ENCODE data around the gene SPARC.
A peak's percentile ranks its signal among the peaks of the same experiment; 100 is the strongest.

SPARC gene

DNA sequence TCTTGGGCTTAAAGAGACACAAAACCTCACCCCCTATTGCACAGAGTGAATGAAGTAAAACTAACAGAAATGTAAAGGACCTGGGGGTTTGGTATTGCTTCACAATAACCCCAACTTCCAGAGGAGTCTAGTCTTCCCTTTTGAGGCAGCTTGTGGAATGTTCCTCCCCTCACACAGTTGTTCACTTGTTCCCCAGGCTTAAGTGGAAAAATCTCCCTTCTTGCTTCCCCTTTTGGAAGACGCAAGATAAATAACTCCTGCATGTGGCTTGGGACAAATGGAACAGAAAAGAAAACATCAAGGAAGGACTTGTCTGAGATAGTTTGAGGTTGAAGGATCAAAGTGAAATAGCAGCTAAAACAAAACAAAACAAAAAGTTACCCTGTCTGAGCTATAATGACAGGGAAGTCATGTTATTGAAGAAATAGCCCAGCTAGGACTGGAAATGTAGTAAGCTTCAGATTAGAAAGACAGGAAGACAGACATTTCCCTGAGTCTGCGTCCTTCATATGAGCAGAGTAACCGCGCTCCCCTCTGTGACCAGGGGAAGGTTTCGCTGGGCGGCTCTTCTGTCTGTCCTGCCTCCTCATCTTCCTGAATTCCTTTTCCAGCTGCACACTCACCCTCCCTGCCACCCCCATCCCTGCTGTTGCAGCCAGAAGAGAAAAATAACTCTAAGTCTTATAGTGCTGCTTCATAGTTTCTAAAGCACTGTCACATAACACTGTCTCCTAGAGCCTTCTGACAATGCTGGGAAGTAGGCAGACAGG is 8.8 kb downstream of the SPARC start:
- DNase-seq, result no peak

DNA sequence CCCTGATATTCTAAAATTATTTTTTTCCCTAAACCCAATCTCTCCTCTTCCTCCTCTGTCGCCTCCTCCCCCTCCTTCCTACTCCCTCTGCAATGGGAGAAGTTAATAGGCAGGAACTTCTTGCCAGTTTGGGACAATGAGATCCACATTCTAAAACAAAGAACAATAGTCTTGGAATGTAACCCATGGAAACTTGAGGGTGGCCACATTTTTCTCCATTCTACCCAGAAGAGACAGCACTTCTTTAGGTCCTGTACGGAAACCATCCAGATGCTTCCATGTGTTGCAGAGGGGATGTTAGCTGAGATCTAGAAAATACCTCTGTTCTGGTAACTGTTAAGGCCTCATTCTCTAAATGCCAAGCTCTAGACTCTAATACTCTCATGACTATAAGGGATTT is 10.0 kb downstream of the SPARC start:
- DNase-seq, result no peak

DNA sequence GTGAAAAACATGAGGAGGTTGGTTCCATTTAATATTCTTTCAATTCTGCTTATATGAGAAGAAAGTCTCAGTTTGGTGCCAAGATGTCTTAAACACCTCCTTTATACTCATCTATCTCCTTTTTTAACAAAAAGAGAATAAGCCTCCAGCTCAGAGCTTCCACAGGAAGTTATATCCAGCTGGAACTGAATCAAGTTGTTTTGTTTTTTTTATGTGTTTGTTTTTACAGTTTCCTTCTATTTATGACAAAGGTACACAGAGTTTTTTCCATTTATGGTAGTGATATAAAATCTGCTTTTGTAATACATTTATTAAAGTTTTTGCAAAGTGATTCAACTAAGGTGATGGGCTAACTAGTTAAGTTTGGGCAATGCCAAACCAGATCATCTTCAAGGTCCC is 10.4 kb downstream of the SPARC start:
- no peak for DNase-seq

DNA sequence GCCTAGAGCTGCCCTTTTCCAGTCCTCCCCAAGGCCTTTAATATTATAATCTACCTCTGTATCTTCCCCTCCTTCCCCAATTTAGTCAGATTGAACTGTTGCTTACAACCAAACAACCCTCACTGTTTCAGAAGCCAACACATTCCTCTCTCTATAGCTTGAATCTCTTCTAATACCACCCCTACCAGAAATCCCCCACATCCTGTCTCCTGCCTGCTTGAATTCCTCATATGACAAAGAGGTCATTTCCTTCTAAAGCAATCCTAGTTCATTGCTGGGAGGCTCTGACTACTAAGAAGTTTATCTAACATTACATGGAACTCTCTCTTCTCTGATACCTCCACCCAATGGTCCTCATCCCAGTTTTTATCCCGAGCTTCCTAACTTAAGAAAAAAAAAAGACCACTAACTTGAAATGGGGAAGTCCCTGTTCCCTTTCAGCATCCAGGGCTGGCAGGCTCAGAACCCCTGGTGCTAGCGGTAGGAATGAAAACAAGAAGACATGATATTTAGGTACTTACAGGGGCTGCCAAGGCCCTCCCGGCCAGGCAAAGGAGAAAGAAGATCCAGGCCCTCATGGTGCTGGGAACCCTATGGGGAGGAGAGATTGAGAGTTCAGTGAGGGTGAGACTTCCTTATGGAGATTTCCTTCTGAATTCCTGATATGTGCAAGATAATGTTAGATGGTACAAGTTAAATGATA is 11.0 kb downstream of the SPARC start:
- DNase-seq, result no peak

DNA sequence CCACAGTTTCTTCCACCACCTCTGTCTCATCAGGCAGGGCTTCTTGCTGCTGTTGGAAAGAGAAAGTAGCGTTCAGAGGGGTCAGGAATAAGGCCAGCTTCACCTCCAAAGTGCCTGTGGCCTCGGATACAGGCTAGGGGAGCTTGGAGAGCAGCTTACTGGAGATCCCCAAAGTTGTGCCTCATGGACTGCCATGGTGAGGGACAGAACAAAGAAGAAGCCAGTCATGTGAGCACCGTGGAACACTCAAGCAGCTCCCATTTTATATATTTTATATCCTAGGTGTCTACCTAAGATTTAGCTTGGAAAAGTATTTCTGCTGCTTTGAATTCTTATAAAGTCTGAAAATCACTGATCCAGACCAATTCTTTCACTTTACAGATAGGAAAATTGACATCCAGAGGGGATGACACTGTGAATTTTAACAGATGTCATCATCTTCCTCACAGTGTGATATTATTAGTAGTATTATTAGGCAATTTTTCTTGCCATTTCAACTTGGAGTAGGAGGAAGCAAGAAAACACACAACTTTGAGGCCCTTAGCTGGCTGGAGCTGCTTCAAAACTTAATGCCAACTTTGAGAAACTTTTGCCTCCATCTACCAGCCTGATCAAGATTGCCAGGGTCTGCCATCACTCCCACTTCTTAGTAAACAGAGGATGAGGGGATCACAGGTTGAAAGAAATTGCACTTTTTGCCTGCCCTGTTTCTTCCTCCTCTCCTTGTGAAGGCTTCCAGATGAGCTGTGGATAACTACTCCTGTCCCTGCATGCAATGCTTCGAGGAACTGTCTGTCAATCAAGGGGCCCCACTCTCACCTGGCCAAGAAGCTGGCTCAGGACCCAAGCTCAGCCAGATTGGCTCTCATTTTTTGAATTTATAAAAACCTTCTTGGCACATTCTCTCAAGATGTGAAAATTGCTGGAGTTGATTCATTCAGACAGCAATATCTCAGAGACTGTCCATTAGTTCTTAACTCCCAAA is 11.8 kb downstream of the SPARC start:
- no peak for DNase-seq

DNA sequence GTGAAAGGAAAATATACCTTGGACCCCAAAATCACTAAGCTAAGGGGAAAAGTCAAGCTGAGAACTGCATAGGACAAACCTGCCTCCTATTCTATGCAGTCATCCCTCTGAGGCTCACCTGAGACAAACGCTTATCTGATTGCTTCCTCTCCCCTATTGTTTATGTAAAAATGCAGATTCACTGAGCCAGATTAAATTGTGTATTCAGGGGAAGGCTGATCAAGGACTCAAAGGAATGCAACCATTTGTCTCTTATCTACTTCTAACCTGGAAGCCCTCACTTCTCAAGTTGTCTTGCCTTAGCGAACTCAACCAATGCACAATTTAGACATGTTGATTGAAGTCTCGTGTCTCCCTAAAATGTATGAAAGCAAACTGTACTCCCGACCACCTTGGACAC is 13.3 kb downstream of the SPARC start:
- DNase-seq, result no peak

DNA sequence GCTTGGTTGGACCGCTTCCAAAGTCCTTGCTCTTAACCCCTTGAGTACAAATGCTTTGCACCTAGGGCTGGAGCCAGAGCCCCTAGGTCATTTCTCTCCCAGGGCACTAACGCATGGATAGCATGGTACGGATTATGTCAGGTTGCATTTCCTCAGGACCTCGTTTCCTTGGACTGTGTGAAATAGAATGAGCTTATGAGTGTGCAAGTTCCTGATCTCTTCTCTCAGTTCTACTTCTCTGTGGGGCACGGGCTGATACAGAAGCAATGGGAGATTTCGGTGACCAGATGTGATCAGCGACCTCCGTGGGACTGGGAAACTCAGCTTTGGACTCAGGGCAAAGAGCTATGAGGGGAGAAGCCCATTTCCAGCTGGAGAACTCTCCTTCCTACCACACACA is 14.2 kb downstream of the SPARC start:
- no peak for DNase-seq

DNA sequence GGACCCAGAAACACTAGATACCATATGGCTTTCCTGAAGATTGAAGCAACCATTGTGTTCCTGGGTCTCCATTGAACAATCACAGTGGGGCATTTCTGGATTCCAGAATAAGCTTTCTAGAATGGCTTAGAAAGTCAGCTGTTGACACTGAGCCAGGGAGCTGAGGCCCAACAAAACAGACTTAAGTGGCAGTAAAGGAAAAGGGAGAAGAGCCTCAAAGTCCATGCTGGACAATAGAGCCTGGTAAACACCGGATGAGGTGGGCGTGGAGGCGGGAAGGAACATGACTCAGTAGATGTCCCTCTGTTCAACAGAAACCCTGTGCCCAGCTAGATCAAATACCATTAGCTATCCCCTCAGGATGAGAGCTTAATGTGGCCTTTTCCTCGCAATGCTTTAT is 14.8 kb downstream of the SPARC start:
- no peak for DNase-seq

DNA sequence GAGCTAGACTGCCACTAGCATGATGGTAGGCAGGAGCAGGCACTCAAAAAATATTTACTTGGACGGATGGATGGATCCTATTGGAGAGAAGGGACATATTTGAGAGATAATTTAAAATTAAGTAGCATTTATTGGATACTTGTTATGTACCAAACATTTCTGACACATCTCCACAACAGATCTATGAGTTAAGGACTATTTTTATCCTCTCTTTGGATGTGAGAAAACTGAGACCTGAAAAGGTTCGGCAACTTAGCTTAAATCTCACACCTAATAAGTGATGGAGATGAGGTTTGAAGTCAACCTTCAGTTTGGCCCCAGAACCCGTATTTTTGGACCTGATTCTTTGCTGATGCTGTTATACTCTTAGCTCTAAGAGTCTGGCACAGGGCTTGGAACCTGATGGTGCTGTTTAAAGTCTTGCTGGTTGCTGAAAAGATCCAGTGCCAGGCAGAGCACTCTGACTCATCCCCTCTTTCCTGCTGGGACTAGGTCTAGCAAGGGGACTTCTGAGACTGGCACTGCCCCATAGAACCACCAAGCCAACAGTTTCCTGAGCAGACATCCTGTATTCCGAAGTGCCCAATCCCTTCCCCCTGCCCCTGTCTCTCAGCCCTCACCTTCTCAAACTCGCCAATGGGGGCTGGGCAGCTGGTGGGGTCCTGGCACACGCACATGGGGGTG is 15.6 kb downstream of the SPARC start:
- no peak for DNase-seq

DNA sequence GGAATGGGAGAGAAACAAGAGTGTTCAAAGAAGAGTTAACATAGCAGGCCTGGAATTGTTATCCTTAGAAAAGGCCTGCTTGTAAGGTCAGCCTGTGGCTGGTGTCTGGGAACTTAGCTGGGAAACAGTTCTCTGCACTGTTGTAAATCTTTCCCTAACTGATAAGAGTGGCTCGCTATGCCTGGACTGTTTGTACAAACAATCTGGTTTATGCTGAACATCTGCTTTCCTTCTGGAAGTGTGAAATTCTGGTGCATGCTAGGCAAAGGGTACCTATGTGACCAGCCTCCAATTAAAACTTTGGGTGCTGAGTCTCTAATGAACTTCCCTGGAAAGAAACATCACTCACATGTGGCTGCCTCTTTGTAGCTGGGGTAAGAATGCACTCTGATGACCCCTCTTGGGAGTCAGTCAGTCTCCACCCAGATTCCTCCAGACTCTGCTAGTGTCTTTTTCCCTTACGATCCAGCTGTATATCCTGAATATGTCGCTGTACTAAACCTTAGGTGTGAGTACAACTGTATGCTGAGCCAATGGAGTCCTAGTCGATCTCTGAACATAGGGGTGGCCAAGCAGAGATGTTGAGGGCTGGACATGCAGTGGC is 16.5 kb downstream of the SPARC start:
- DNase-seq, result no peak

DNA sequence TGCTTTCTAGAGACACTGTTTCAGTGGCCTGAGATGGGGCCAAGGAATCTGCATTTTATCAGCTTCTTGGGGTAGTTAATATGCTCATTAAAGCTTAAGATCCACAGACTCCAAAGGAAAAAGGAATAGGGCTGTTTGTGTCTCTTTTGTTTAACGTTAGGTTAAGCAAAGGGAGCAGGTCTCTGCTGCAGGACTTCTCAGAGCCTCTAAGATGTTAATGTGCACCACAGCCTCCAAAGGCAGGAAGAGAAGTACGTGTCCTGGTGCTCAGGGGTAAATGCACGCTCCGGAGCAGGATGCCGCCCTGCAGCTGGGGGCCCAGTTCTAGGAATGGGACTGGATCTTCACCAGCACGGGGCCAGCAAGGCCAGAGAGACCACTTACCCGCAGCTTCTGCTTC is 19.6 kb downstream of the SPARC start:
- DNase-seq, result no peak

DNA sequence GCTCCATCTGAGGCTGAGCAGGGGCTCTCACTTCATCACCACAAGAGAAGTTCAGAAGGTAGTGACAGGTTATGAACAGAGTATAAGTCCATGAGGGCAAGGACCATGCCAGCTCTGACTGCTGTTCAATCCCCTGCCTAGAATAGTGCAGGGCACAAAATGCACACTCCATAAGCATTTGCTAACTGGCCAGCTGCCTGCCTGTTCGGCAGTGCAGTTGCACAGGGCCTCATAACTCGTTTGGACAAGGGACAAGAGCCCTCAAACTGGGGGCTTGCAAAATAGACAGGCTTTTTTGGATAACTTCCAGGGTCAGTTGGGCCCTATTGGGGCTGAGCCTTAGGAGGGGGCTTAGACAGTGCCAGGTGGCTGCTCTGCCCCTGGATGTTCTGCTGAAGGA is 21.1 kb downstream of the SPARC start:
- DNase-seq, result no peak

DNA sequence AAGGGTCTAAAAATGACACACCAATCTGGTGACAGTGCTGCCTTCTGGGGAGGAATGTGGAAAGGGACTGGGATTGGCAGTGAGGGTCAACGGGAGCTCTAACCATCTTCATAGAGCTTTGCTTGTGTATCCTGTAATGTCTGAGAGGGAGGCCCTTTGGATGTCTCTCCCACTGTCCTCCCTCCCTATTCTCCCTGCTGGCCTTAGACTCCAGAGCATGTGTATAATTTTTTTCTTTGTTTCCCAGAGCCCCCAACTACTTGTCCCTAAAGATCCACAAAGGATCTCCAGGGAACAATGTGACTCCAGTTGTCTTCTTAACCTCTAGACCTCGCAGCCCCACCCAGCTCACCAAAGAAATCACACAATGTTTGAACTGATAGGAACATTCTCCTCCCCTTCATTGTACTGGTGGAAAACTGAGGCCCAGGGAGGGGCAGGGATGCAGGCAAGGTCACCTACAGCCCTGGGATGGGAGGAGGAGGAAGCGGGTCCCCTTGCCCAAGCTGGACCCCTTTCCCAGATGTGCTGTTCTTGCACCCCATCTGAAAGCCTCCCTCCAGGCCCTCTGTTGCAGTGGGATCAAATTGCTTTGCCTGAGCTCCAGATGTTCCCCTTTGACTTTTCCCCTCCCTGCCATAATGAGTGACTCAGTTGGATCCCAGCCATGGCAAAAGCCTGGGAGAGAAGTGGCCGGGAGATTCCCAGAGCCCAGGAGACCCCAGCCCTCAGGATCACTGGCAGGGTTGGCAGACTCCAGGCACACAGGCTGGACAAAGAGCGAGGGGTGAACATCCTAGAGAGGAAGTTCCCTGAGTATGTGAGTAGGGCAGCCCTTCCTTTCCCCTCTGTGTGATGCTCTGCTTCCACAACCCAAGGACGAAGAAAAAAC is 21.8 kb downstream of the SPARC start:
- DNase-seq, result no peak

DNA sequence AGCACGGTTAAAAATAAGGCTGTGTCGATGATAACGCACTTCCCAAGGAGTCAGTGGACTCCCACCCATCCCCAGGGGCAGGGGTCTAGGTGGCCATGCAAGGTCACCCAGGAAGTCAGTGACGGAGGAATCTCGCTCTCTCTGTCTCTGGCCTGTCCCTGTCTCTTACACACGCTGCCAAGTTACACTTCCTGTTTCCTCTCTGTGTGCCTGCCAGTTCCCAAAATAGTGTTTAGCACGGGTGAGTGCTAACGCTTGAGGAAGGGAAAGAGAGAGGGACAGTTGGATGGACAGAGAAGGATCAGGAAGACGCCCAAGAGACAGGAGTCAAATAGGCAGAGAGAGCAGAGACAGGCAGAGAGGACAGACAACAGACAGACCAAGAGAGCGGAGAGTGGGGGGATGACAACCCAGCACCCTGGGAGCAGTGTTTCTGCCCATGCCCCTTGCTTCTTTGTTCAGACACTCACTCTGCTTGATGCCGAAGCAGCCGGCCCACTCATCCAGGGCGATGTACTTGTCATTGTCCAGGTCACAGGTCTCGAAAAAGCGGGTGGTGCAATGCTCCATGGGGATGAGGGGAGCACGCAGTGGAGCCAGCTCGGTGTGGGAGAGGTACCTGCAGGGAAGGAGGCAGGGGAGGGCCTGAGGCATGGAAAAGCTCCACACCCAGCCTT is 23.0 kb downstream of the SPARC start:
- no peak for DNase-seq

DNA sequence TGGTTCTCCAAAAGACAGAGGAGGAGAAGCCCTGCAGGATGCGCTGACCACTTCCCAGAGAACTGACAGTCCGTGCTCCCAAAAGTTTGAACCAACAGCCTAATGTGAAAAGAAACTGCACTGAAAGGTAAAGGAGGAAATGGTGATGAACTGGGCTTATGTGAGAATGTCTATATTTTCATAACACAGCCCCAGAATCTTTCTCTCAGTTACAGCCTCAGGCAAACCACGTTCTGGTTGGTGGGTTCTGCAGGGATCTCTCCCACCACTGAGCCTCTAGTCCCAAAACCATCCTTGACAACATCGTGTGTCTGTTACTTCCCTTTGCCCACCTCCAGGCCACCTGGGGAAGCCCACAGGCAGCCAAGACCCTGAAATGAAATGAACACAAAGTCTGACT is 23.9 kb downstream of the SPARC start:
- no peak for DNase-seq

DNA sequence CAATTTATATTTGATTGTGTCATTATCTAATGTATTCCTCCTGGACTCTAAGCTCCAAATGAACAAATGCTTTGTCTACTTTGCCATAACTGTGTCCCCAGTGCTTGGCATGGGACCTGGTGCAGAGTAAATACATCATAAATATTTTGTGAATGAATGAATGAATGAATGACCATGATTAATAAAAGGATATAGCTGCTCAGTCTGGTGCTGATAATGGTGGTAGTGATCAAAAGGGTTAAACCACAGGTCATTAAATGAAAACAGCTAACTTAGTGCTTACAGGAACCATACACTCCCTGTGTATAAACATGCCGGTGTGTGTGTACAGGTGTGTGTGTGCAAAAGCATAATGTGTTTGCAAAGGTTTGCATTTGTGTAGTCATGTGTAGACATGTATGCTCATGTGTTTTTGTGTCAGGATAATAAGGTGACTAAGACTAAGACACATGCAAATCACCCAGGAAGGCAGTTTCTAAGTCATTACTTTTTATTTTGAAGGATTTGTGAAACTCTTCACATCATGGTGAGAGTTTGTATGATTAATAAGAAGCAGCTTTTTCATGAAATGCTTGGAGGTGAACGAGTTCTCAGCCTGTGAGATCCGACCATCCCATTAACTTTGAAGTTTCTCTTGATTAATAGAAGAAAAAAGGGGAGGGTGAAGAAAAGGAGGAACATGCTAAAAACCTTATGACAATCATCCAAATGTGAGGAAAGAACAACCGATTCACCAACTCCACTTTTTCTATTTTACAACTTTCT is 24.6 kb downstream of the SPARC start:
- no peak for DNase-seq

DNA sequence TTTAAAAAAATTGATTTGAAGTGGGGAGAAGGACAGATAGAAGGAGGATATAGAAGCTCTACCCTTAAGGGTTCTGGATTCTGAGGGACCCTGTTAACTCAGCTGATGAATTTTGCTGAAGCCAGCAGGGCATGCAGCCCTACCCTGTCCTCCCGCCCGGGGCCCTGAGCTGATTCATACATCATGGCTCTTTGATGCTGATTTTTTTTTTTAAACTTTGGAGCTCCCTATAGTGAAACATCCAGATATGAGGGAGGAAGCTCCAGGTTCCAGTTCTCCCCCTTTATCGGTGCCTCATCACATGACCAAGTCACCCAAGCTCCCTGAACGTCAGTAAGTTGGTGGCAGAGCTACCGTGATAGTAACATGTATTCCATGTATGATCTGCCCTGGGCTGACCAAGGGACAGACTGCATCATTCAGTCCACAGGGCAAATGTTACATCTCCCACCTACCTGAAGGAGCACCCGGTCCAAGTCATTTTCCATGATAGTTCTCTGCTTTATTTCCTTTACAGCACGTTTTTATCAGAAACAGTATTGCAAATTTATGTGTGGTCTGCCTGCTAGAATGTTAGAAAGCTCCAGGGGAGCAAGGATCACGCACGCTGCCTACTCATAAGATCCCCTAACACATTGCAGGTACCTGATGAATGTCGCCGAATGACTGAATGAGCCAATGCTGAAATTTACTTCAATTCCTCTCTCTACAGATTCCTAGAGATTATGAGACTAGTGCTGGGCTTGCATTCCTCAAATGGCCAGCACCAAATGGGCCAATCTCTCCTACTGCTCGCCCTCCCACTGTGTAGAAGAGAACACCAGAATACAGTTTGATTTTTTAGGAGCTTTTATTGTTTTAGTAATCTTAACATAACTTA is 25.9 kb downstream of the SPARC start:
- DNase-seq, result no peak

DNA sequence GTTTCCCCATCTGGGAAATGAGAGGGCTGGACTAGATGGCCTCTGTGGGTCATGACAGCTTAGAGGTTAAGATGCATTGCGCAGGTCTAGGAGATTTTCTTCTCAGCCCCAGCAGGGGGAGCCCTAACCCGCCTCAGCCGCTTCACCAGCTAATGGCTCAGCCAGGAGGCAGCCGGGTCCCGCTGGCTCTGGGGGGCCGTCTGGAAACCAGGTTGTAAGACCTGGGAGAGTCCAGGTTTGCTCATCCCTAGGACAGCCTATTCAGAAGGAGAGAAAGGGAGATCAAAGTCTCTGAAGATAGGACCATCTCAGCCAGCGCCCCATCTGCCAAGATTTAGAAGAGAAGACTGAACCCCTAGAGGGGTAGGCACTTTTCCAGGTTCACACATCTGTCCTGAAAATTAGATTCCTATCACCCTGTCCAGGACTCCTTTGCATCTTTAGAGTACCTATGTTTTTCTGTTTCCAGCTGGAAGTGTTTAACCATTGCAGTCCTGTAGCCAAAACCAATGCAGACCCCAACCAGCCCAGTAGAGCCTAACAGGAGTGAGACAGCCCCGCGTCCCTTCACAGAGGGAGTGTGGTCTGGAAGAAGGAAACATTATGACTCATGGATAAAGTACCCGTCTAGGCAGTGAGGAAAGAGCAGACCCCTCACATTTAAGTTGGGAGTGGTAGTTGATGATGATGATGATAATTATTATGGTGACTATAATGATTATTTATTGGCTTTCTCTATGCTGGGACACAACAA is 27.5 kb downstream of the SPARC start:
- DNase-seq, result peak; percentile 54 to 57

Measured in SHP77 (cell line).